H9 (cell line): ENCODE results near the gene SYS1. TPM values are rescaled to one million over a fixed set of nuclear protein-coding genes. Genes with fewer than 3 reads are reported as not detected.

Experiments
- DNase-seq: peaks from one replicate; pipeline ENCODE4 v3.0.0-alpha.2; 2017
- H2AFZ ChIP-seq: one replicate; pipeline ENCODE4 v1.6.1; 2013; ENCODE audit warnings: mild to moderate bottlenecking, low read length, control low read depth, moderate library complexity
- H2AK5ac ChIP-seq: 2 replicates; pipeline ENCODE4 v1.6.1; 2013; ENCODE audit warnings: low read length, control low read depth, mixed read lengths; ENCODE audit not compliant: insufficient read length
- H2BK120ac ChIP-seq: one replicate; pipeline ENCODE4 v1.6.1; 2013; ENCODE audit warnings: low read depth, mild to moderate bottlenecking, low read length, control low read depth, inconsistent platforms; ENCODE audit not compliant: poor library complexity, severe bottlenecking
- H2BK12ac ChIP-seq: 2 replicates; pipeline ENCODE4 v1.6.1; 2013; ENCODE audit warnings: low read length, control low read depth, mixed read lengths, low read depth; ENCODE audit not compliant: insufficient read length
- H2BK15ac ChIP-seq: 2 replicates; pipeline ENCODE4 v1.6.1; 2013; ENCODE audit warnings: low read depth, low read length, control low read depth
- H2BK20ac ChIP-seq: one replicate; pipeline ENCODE4 v1.6.1; 2013; ENCODE audit warnings: low read depth, mild to moderate bottlenecking, low read length, control low read depth, inconsistent platforms; ENCODE audit not compliant: poor library complexity, severe bottlenecking
- H2BK5ac ChIP-seq: 2 replicates; pipeline ENCODE4 v1.6.1; 2013; ENCODE audit warnings: low read length, control low read depth, mixed read lengths; ENCODE audit not compliant: insufficient read length
- H3K14ac ChIP-seq: 2 replicates; pipeline ENCODE4 v1.6.1; 2013; ENCODE audit warnings: low read length, control low read depth; ENCODE audit not compliant: insufficient read depth
- H3K18ac ChIP-seq: 2 replicates; pipeline ENCODE4 v1.6.1; 2013; ENCODE audit warnings: low read depth, mild to moderate bottlenecking, mixed read lengths, low read length, control low read depth; ENCODE audit not compliant: insufficient read length
- H3K23ac ChIP-seq: 2 replicates; pipeline ENCODE4 v1.6.1; 2013; ENCODE audit warnings: low read length, control low read depth, mixed read lengths, low read depth; ENCODE audit not compliant: insufficient read length
- H3K23me2 ChIP-seq: 2 replicates; pipeline ENCODE4 v1.6.1; 2013; ENCODE audit warnings: low read depth, mild to moderate bottlenecking, mixed read lengths, low read length, control low read depth; ENCODE audit not compliant: insufficient read length, poor library complexity, severe bottlenecking
- H3K27ac ChIP-seq: 2 replicates; pipeline ENCODE4 v1.5.1; 2013; ENCODE audit warnings: low read length, control low read depth, mixed read lengths, low read depth; ENCODE audit not compliant: insufficient read length
- H3K27me3 ChIP-seq: 2 replicates; pipeline ENCODE4 v1.6.1; 2013; ENCODE audit warnings: low read length, control low read depth, inconsistent platforms; ENCODE audit not compliant: insufficient read depth
- H3K4ac ChIP-seq: 2 replicates; pipeline ENCODE4 v1.6.1; 2013; ENCODE audit warnings: low read depth, mild to moderate bottlenecking, control low read depth, inconsistent platforms, low read length, moderate library complexity
- H3K4me1 ChIP-seq: 2 replicates; pipeline ENCODE4 v1.6.1; 2013; ENCODE audit warnings: low read length, control low read depth, inconsistent platforms; ENCODE audit not compliant: insufficient read depth
- H3K4me2 ChIP-seq: 2 replicates; pipeline ENCODE4 v1.6.1; 2013; ENCODE audit warnings: low read length, control low read depth, mixed read lengths; ENCODE audit not compliant: insufficient read length, insufficient read depth
- H3K56ac ChIP-seq: 2 replicates; pipeline ENCODE4 v1.6.1; 2013; ENCODE audit warnings: low read depth, mild to moderate bottlenecking, mixed read lengths, low read length, control low read depth; ENCODE audit not compliant: insufficient read length
- H3K79me1 ChIP-seq: 2 replicates; pipeline ENCODE4 v1.6.1; 2013; ENCODE audit warnings: low read depth, mild to moderate bottlenecking, moderate library complexity, low read length, control low read depth, inconsistent platforms; ENCODE audit not compliant: insufficient read depth, poor library complexity, severe bottlenecking
- H3K79me2 ChIP-seq: 2 replicates; pipeline ENCODE4 v1.6.1; 2013; ENCODE audit warnings: low read length, control low read depth, inconsistent platforms; ENCODE audit not compliant: insufficient read depth
- H3K9ac ChIP-seq: 2 replicates; pipeline ENCODE4 v1.6.1; 2013; ENCODE audit warnings: low read length, control low read depth, mixed read lengths; ENCODE audit not compliant: insufficient read length; ENCODE audit errors: extremely low read depth
- H3K9me3 ChIP-seq: one replicate; pipeline ENCODE4 v1.6.1; 2013; ENCODE audit warnings: low read depth, low read length, inconsistent platforms; ENCODE audit not compliant: control insufficient read depth
- H3T11ph ChIP-seq: one replicate; pipeline ENCODE4 v1.6.1; 2013; ENCODE audit warnings: mild to moderate bottlenecking, low read length, control low read depth, inconsistent platforms
- H4K20me1 ChIP-seq: one replicate; pipeline ENCODE4 v1.6.1; 2013; ENCODE audit not compliant: control insufficient read depth, insufficient read length, insufficient read depth
- H4K5ac ChIP-seq: 2 replicates; pipeline ENCODE4 v1.6.1; 2013; ENCODE audit warnings: low read depth, mild to moderate bottlenecking, mixed read lengths, low read length, control low read depth; ENCODE audit not compliant: insufficient read length
- H4K8ac ChIP-seq: replicated peaks from 2 replicates; pipeline ENCODE4 v1.6.1; 2013; ENCODE audit warnings: low read length, control low read depth, mixed read lengths, low read depth; ENCODE audit not compliant: insufficient read length
- H4K91ac ChIP-seq: 2 replicates; pipeline ENCODE4 v1.6.1; 2013; ENCODE audit warnings: low read depth, mild to moderate bottlenecking, moderate library complexity, mixed read lengths, low read length, control low read depth; ENCODE audit not compliant: insufficient read length
- H3K27ac Mint-ChIP-seq, 3 experiments: 2 replicates in 2 of 3; 3 replicates in 1 of 3; pipeline ENCODE4 v1.8.0; 2020 to 2021; ENCODE audit warnings: mixed read lengths in 3 of 3, mild to moderate bottlenecking in 1 of 3, moderate library complexity in 1 of 3
- H3K27me3 Mint-ChIP-seq: 2 replicates; pipeline ENCODE4 v1.8.0; 2021; ENCODE audit warnings: low read depth, mild to moderate bottlenecking, moderate library complexity, mixed read lengths
- H3K36me3 Mint-ChIP-seq, 3 experiments: 2 replicates in 2 of 3; 3 replicates in 1 of 3; pipeline ENCODE4 v1.8.0; 2020 to 2021; ENCODE audit warnings: low read depth in 3 of 3, mixed read lengths in 3 of 3; ENCODE audit not compliant: insufficient read depth in 1 of 3
- H3K4me1 Mint-ChIP-seq, 2 experiments: 2 replicates each; pipeline ENCODE4 v1.8.0; 2020; ENCODE audit warnings: mixed read lengths in 2 of 2
- H3K4me3 Mint-ChIP-seq, 2 experiments: 2 replicates in 1 of 2; 3 replicates in 1 of 2; pipeline ENCODE4 v1.8.0; 2020 to 2021; ENCODE audit warnings: mild to moderate bottlenecking in 2 of 2, mixed read lengths in 2 of 2, moderate library complexity in 1 of 2
- H3K9me3 Mint-ChIP-seq, 2 experiments: 2 replicates in 1 of 2; 3 replicates in 1 of 2; pipeline ENCODE4 v1.8.0; 2020; ENCODE audit warnings: mild to moderate bottlenecking in 2 of 2, mixed read lengths in 2 of 2, moderate library complexity in 1 of 2
- CTCF ChIP-seq: fragments of 200-600 bp; sonication (generic); conservative IDR thresholded peaks from 3 replicates; pipeline ENCODE4 v1.8.0; 2021; ENCODE audit warnings: antibody characterized with exemption, mild to moderate bottlenecking
- WGBS: extraction: QIAGEN DNeasy Blood & Tissue Kit; methylation state at CpG from one replicate; pipeline ENCODE4 v1.1.7; 2013; ENCODE audit warnings: missing lambda C conversion rate, low lambda C conversion rate, mixed read lengths; ENCODE audit not compliant: insufficient read length; ENCODE audit errors: extremely low coverage; 5-methylcytosine and 5-hydroxymethylcytosine counted together
- total RNA-seq: library from RNA; stranded (reverse); gene quantifications from 2 replicates; pipeline ENCODE4 v1.2.1, GENCODE V29; 2021

Gene SYS1
- total RNA-seq, 1 experiment from 2014 or later = 21.0 TPM

GRCh38 chr20:45359406-45360148 lies 3.4 kb upstream of the SYS1 start:
- H3K14ac ChIP-seq = no peak overlapping the region
- peaks cover 2% of the 10 kb centered on the region for H3K79me1 ChIP-seq
- H4K91ac ChIP-seq = no peak overlapping the region
- no peak overlapping the region for H3K4me2 ChIP-seq
- H3K27ac ChIP-seq = no peak overlapping the region
- H3K9ac ChIP-seq = no peak overlapping the region
- no peak overlapping the region for H3K4ac ChIP-seq
- no peak overlapping the region for H2BK12ac ChIP-seq
- H3K4me1 Mint-ChIP-seq = peaks cover 35 to 41% of the 10 kb centered on the region in 2 experiments
- H3K27me3 ChIP-seq = no peaks in the 10 kb centered on the region
- H3K27ac Mint-ChIP-seq = no peak overlapping the region; a peak in 1 of 7 replicates
- no peak overlapping the region for H3K23ac ChIP-seq
- no peak overlapping the region for H4K5ac ChIP-seq
- H2AK5ac ChIP-seq = no peak overlapping the region
- no peak overlapping the region for H2BK15ac ChIP-seq
- no peak for DNase-seq
- WGBS = no CpG with 5 or more reads among the region's 9 CpGs
- H3K27me3 Mint-ChIP-seq = no peaks in the 10 kb centered on the region
- peaks cover 6% of the 10 kb centered on the region; the same call in 1 of the 2 replicates for H3K4me1 ChIP-seq
- H3K9me3 Mint-ChIP-seq = no peaks in the 10 kb centered on the region
- no peak overlapping the region for H3T11ph ChIP-seq
- H3K9me3 ChIP-seq = no peaks in the 10 kb centered on the region
- H4K8ac ChIP-seq = no peak overlapping the region
- no peak overlapping the region for H3K18ac ChIP-seq
- no peak overlapping the region for H2AFZ ChIP-seq
- no peaks in the 10 kb centered on the region; the same call in 1 of the 2 replicates for H3K79me2 ChIP-seq
- no peak overlapping the region for H2BK120ac ChIP-seq
- no peak overlapping the region for H2BK5ac ChIP-seq
- no peaks in the 10 kb centered on the region for H3K36me3 Mint-ChIP-seq
- no peak overlapping the region for H3K4me3 Mint-ChIP-seq
- no peak for TF ChIP-seq CTCF
- H3K56ac ChIP-seq = no peak overlapping the region
- H2BK20ac ChIP-seq = no peak overlapping the region
- peaks cover 9% of the 10 kb centered on the region for H3K23me2 ChIP-seq
- H4K20me1 ChIP-seq = no peaks in the 10 kb centered on the region
